HG02840 (cell line): Measurements from ENCODE around the gene ADIPOR1.
A peak's percentile ranks its signal among the peaks of the same experiment; 100 is the strongest.
"Not testable (repeated sequence)": the region's sequence is repeated elsewhere in the genome, so short reads cannot be mapped to it uniquely, and the experiment has no call there.

Experiments used
- ATAC-seq: cut with Tn5 transposase; IDR thresholded peaks from one replicate; pipeline ENCODE4 v1.9.1; 2021; ENCODE audit warnings: mild to moderate bottlenecking, moderate library complexity, moderate number of reproducible peaks; ENCODE audit not compliant: unreplicated experiment, low FRiP score

ADIPOR1 gene

GRCh38 chr1:202957733-202958543 is at the start of gene ADIPOR1:
ADIPOR1 (minus strand) TSS chr1:202958312; CDS start chr1:202951070, 7,242 bp downstream.
- ATAC-seq = peak; percentile 94

- ATAC-seq = peak; percentile 92
Observed at GRCh38 chr1:203006948-203007871, 49.1 kb upstream of the ADIPOR1 start, which contains the start of gene TMEM183A. TMEM183A (plus strand) TSS chr1:203007374; CDS start chr1:203007466, 92 bp downstream.

GRCh38 chr1:203005395-203006142 is 47.5 kb upstream of the ADIPOR1 start:
- ATAC-seq = not testable (repeated sequence)

- no peak for ATAC-seq
Observed at GRCh38 chr1:203002951-203003350, 44.8 kb upstream of the ADIPOR1 start.

GRCh38 chr1:203001986-203002385 is 43.9 kb upstream of the ADIPOR1 start:
- no peak for ATAC-seq

GRCh38 chr1:203000217-203000944 is 42.3 kb upstream of the ADIPOR1 start:
- ATAC-seq = no peak

GRCh38 chr1:202998836-202999750 is 41.0 kb upstream of the ADIPOR1 start:
- ATAC-seq = no peak

GRCh38 chr1:202994756-202995155 is 36.6 kb upstream of the ADIPOR1 start:
- ATAC-seq = no peak

GRCh38 chr1:202991112-202991511 is 33.0 kb upstream of the ADIPOR1 start:
- ATAC-seq = no peak

GRCh38 chr1:202989879-202990278 is 31.8 kb upstream of the ADIPOR1 start:
- no peak for ATAC-seq

GRCh38 chr1:202987922-202988583 is 29.9 kb upstream of the ADIPOR1 start:
- no peak for ATAC-seq

GRCh38 chr1:202987255-202987654 is 29.1 kb upstream of the ADIPOR1 start:
- no peak for ATAC-seq

- ATAC-seq = not testable (repeated sequence)
Observed at GRCh38 chr1:202986120-202986519, 28.0 kb upstream of the ADIPOR1 start.

- ATAC-seq = no peak
Observed at GRCh38 chr1:202982715-202983430, 24.8 kb upstream of the ADIPOR1 start.

- no peak for ATAC-seq
Observed at GRCh38 chr1:202981939-202982338, 23.8 kb upstream of the ADIPOR1 start.

GRCh38 chr1:202979459-202979858 is 21.3 kb upstream of the ADIPOR1 start:
- no peak for ATAC-seq

GRCh38 chr1:202976633-202977032 is 18.5 kb upstream of the ADIPOR1 start:
- ATAC-seq = no peak

GRCh38 chr1:202974856-202975255 is 16.7 kb upstream of the ADIPOR1 start:
- ATAC-seq = no peak
